DOHH2 (cell line): Measurements from ENCODE around the gene NRF1.

Experiments used
- H3F3A ChIP-seq: fragments of 200-600 bp; sonication (generic), shearing (Covaris generic); 2 replicates; pipeline ENCODE4 v1.6.0; 2016; ENCODE audit warnings: antibody characterized with exemption, mild to moderate bottlenecking; ENCODE audit not compliant: control insufficient read depth, insufficient read depth
- H3K27ac ChIP-seq: fragments of 200-600 bp; sonication (generic); 2 replicates; pipeline ENCODE4 v1.5.1; 2014; ENCODE audit warnings: low read depth, mild to moderate bottlenecking, low read length, moderate library complexity
- H3K27me3 ChIP-seq: fragments of 200-600 bp; sonication (generic); 2 replicates; pipeline ENCODE4 v1.6.1; 2014; ENCODE audit warnings: mild to moderate bottlenecking, low read length, mixed read lengths; ENCODE audit not compliant: control insufficient read depth
- H3K36me3 ChIP-seq: fragments of 200-600 bp; sonication (generic); 2 replicates; pipeline ENCODE4 v1.6.1; 2014; ENCODE audit warnings: mild to moderate bottlenecking, low read length, moderate library complexity, mixed read lengths; ENCODE audit not compliant: control insufficient read depth
- H3K4me1 ChIP-seq: fragments of 200-600 bp; sonication (generic); 2 replicates; pipeline ENCODE4 v1.6.1; 2014; ENCODE audit warnings: mild to moderate bottlenecking, low read length, mixed read lengths; ENCODE audit not compliant: control insufficient read depth
- H3K4me2 ChIP-seq: fragments of 200-600 bp; sonication (generic); 2 replicates; pipeline ENCODE4 v1.6.0; 2014; ENCODE audit warnings: mild to moderate bottlenecking, low read length, moderate library complexity
- H3K4me3 ChIP-seq: fragments of 200-600 bp; sonication (generic); 2 replicates; pipeline ENCODE4 v1.5.1; 2014; ENCODE audit warnings: mild to moderate bottlenecking, low read length, mixed read lengths
- H3K79me2 ChIP-seq: fragments of 200-600 bp; sonication (generic); 2 replicates; pipeline ENCODE4 v1.6.1; 2014; ENCODE audit warnings: mild to moderate bottlenecking, low read length, mixed read lengths; ENCODE audit not compliant: control insufficient read depth
- H3K9me2 ChIP-seq: fragments of 200-600 bp; sonication (generic); replicated peaks from 2 replicates; pipeline ENCODE4 v1.6.1; 2014; ENCODE audit warnings: mild to moderate bottlenecking, low read length, mixed read lengths; ENCODE audit not compliant: control insufficient read depth
- H3K9me3 ChIP-seq: fragments of 200-600 bp; sonication (generic); 2 replicates; pipeline ENCODE4 v1.6.1; 2014; ENCODE audit warnings: antibody characterized with exemption, low read length, mixed read lengths; ENCODE audit not compliant: control insufficient read depth, insufficient read depth
- H4K20me1 ChIP-seq: fragments of 200-600 bp; sonication (generic); 2 replicates; pipeline ENCODE4 v1.6.0; 2014; ENCODE audit warnings: low read depth, mild to moderate bottlenecking, antibody characterized with exemption, low read length, moderate library complexity; ENCODE audit not compliant: control insufficient read depth, insufficient read depth
- CTCF ChIP-seq: fragments of 200-600 bp; sonication (generic); IDR thresholded peaks from one replicate; pipeline ENCODE4 v1.5.1; 2014; ENCODE audit warnings: antibody characterized with exemption, mild to moderate bottlenecking, low read depth, low read length; ENCODE audit not compliant: poor library complexity, severe bottlenecking
- EZH2phosphoT487 ChIP-seq: fragments of 200-600 bp; sonication (generic); IDR thresholded peaks from 2 replicates; pipeline ENCODE4 v1.6.1; 2017; ENCODE audit warnings: borderline replicate concordance, mild to moderate bottlenecking, antibody characterized with exemption, low read length, moderate library complexity, mixed read lengths

NRF1 gene

GRCh38 chr7:129771201-129771927 is 159.8 kb downstream of the NRF1 start:
- H3K4me1 ChIP-seq, result no peaks in the 10 kb centered on the region
- no peak for TF ChIP-seq EZH2phosphoT487
- no peak for TF ChIP-seq CTCF
- no peaks in the 10 kb centered on the region for H3F3A ChIP-seq
- no peaks in the 10 kb centered on the region for H3K9me3 ChIP-seq
- peaks cover 21% of the 10 kb centered on the region for H3K27me3 ChIP-seq
- no peaks in the 10 kb centered on the region for H3K79me2 ChIP-seq
- H3K4me2 ChIP-seq, result no peak overlapping the region
- peaks cover 9% of the 10 kb centered on the region; the same call in 1 of the 2 replicates for H4K20me1 ChIP-seq
- H3K9me2 ChIP-seq, result no peaks in the 10 kb centered on the region
- H3K27ac ChIP-seq, result no peak overlapping the region
- H3K36me3 ChIP-seq, result no peaks in the 10 kb centered on the region
- H3K4me3 ChIP-seq, result no peak overlapping the region

GRCh38 chr7:129771928-129772479 is 160.5 kb downstream of the NRF1 start:
- no peaks in the 10 kb centered on the region for H3K36me3 ChIP-seq
- no peak overlapping the region for H3K4me2 ChIP-seq
- TF ChIP-seq EZH2phosphoT487 (no peak), CTCF (no peak)
- H3K9me3 ChIP-seq, result no peaks in the 10 kb centered on the region
- peaks cover 9% of the 10 kb centered on the region; the same call in 1 of the 2 replicates for H4K20me1 ChIP-seq
- H3K27me3 ChIP-seq, result peaks cover 22% of the 10 kb centered on the region
- no peak overlapping the region for H3K27ac ChIP-seq
- no peaks in the 10 kb centered on the region for H3K9me2 ChIP-seq
- no peaks in the 10 kb centered on the region for H3K4me1 ChIP-seq
- H3F3A ChIP-seq, result no peaks in the 10 kb centered on the region
- no peak overlapping the region for H3K4me3 ChIP-seq
- H3K79me2 ChIP-seq, result no peaks in the 10 kb centered on the region

- TF ChIP-seq CTCF (no peak), EZH2phosphoT487 (no peak)
- Histone ChIP-seq H3K4me3 (no peak overlapping the region), H3K4me1 (no peaks in the 10 kb centered on the region), H3K9me3 (no peaks in the 10 kb centered on the region), H3K27me3 (peaks cover 30% of the 10 kb centered on the region), H3F3A (no peaks in the 10 kb centered on the region), H3K27ac (no peak overlapping the region), H4K20me1 (peaks cover 9% of the 10 kb centered on the region; the same call in 1 of the 2 replicates), H3K4me2 (no peak overlapping the region), H3K79me2 (no peaks in the 10 kb centered on the region), H3K36me3 (no peaks in the 10 kb centered on the region), H3K9me2 (no peaks in the 10 kb centered on the region)
Observed at GRCh38 chr7:129772646-129773280, 161.2 kb downstream of the NRF1 start.
